Nephron (organoid): ENCODE data around the gene GALR2.
A peak's percentile ranks its signal among the peaks of the same experiment; 100 is the strongest.

Experiments used
- H3K27ac Mint-ChIP-seq, 3 experiments: 2 replicates each; pipeline ENCODE4 v1.8.0; 2020; ENCODE audit warnings: mixed read lengths in 3 of 3, mild to moderate bottlenecking in 2 of 3, moderate library complexity in 1 of 3
- H3K27me3 Mint-ChIP-seq: 2 replicates; pipeline ENCODE4 v1.8.0; 2021; ENCODE audit warnings: low read depth, mild to moderate bottlenecking, moderate library complexity, mixed read lengths
- H3K36me3 Mint-ChIP-seq: 2 replicates; pipeline ENCODE4 v1.8.0; 2020; ENCODE audit warnings: low read depth, mixed read lengths
- H3K4me1 Mint-ChIP-seq: 2 replicates; pipeline ENCODE4 v1.8.0; 2020; ENCODE audit warnings: mixed read lengths
- H3K4me3 Mint-ChIP-seq, 3 experiments: 2 replicates each; pipeline ENCODE4 v1.8.0; 2020; ENCODE audit warnings: mild to moderate bottlenecking in 3 of 3, mixed read lengths in 3 of 3, moderate library complexity in 2 of 3
- H3K9me3 Mint-ChIP-seq: 2 replicates; pipeline ENCODE4 v1.8.0; 2020; ENCODE audit warnings: mixed read lengths
- CTCF ChIP-seq, 3 experiments: fragments of 200-600 bp; sonication (generic); IDR thresholded peaks; one replicate each; pipeline ENCODE4 v1.5.0; 2021; ENCODE audit warnings: antibody characterized with exemption in 3 of 3; ENCODE audit not compliant: unreplicated experiment in 3 of 3

Gene GALR2

DNA sequence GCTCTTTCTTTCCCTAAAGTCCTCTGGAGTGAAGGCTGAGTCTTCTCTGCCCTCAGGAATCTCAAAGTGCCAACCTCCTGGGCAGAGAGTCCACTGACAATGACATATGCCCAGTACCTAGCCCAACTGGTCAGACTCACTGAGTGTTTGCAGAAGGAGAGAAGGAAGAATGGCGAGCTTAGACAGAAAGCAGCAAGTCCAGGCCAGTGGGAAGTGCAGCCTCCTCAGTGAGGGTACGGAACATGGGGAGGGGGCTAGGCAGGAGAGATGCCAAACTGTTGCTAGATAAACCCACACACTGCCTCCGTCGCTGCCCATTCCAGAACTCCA is 28.3 kb downstream of the GALR2 start:
- H3K36me3 Mint-ChIP-seq = peaks cover 33% of the 10 kb centered on the region
- no peak for TF ChIP-seq CTCF (IDR thresholded peaks at IDR 0.05; ENCODE audit: unreplicated experiment in 3 of 3)
- H3K27ac Mint-ChIP-seq = peak overlapping the region; percentile 99 to 100 (median 99)
- no peaks in the 10 kb centered on the region for H3K9me3 Mint-ChIP-seq
- H3K4me1 Mint-ChIP-seq = peaks cover 24% of the 10 kb centered on the region
- peak overlapping the region; percentile 94 to 95 (median 95) for H3K4me3 Mint-ChIP-seq
- H3K27me3 Mint-ChIP-seq = peaks cover 4% of the 10 kb centered on the region

DNA sequence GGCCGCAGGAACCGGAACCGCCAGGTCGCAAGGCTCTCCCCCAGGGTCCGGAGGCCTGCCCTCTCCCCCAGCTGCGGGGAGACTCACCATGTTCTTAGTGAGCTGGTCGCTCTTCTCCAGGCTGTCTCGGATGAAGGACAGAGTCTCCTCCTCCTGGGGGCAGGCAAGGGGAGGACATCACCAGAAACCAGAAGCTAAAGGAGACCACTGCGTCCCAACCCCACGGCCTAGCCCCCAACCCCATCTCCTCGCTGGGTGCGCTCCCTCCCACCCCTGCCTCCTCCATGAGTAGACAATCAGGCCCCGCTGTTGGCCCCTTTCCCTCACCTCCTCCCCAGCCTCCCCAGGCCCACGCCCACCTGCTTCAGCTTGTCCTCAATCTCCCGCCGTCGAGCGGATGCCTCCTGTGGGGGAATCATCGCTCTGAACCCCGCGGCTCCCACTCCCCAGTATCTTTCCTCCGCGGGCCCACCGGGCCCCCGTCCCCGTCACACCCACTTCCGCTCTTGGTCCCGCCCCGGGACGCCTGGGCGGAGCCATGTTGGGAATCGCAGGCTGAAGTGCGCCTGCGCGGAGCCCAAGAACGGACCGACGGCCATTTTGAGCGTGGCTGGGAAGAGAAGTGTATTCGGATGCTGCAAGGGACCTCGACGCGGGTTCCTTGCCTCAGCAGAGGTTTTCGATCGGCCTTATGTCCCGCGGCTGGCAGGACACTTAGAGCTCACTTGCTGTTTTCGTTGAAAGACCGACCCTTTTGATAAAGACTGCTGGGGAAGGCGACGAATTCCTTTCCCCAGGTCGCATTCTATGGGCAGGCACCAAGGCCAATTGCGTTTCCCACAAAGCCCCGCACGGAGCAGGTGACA is 28.9 kb downstream of the GALR2 start, which contains the start of gene EXOC7:
Gene EXOC7 (minus strand): TSS at position 514 of the 866 bp plus-strand sequence. CDS start 95 bp downstream, at position 419.
- H3K9me3 Mint-ChIP-seq = no peaks in the 10 kb centered on the region
- peaks cover 24% of the 10 kb centered on the region for H3K4me1 Mint-ChIP-seq
- peaks cover 4% of the 10 kb centered on the region for H3K27me3 Mint-ChIP-seq
- peak within 1 kb of the TSS; percentile 99 to 100 (median 99) for H3K27ac Mint-ChIP-seq
- H3K36me3 Mint-ChIP-seq = peaks cover 28% of the 10 kb centered on the region
- TF ChIP-seq CTCF (IDR thresholded peaks at IDR 0.05; ENCODE audit: unreplicated experiment in 3 of 3) = no peak
- peak within 1 kb of the TSS; percentile 94 to 95 (median 95) for H3K4me3 Mint-ChIP-seq

DNA sequence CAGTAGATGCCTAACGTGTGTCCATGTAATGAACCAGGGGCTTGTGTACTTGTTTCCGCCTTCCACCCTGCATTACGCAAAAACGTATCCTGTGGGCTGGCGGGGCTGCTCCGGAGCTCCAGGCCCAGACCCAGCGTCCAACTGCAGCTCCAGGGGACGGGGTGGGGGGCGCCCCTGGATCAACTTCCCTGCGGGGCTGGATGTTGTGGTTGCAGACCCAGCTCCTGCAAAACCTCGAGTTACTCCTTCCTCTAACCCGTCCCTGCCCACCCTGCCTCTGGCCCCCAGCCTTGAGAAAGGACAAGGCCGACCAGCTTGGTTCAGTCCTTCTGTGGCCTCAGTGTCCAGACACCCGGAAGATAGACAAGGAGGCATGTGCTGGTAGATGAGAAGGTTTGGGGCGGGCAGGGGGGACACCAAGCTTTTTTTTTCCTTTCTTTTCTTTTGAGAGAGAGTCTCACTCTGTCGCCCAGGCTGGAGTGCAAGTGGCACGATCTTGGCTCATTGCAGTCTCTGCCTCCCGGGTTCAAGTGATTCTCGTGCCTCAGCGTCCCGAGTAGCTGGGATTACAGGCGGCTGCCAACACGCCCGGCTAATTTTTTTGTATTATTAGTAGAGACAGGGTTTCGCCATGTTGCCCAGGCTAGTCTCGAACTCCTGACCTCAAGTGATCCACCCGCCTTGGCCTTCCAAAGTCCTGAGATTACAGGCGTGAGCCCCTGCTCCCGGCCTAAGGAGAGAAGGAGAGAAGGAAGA is 29.7 kb downstream of the GALR2 start:
- peaks cover 21% of the 10 kb centered on the region for H3K36me3 Mint-ChIP-seq
- H3K27me3 Mint-ChIP-seq = peaks cover 4% of the 10 kb centered on the region
- H3K4me3 Mint-ChIP-seq = peak overlapping the region; percentile 94 to 95 (median 95)
- no peak for TF ChIP-seq CTCF (IDR thresholded peaks at IDR 0.05; ENCODE audit: unreplicated experiment in 3 of 3)
- H3K4me1 Mint-ChIP-seq = peaks cover 24% of the 10 kb centered on the region
- H3K9me3 Mint-ChIP-seq = no peaks in the 10 kb centered on the region
- H3K27ac Mint-ChIP-seq = peak overlapping the region; percentile 99 to 100 (median 99)

- no peak for TF ChIP-seq CTCF (IDR thresholded peaks at IDR 0.05; ENCODE audit: unreplicated experiment in 3 of 3)
- H3K27me3 Mint-ChIP-seq = peaks cover 4% of the 10 kb centered on the region
- peak overlapping the region; percentile 62 to 95 (median 65) for H3K4me3 Mint-ChIP-seq
- H3K9me3 Mint-ChIP-seq = no peaks in the 10 kb centered on the region
- peaks cover 24% of the 10 kb centered on the region for H3K4me1 Mint-ChIP-seq
- peak overlapping the region; percentile 50 to 68 (median 59) for H3K27ac Mint-ChIP-seq
- H3K36me3 Mint-ChIP-seq = peaks cover 15% of the 10 kb centered on the region
Measured at GRCh38 chr17:76104896-76105231, 30.3 kb downstream of the GALR2 start.

GRCh38 chr17:76106703-76107102 is 32.1 kb downstream of the GALR2 start:
- Mint-ChIP-seq H3K9me3 (no peaks in the 10 kb centered on the region), H3K4me1 (peaks cover 24% of the 10 kb centered on the region), H3K27ac (peak overlapping the region; percentile 77 to 97 (median 93)), H3K36me3 (peaks cover 4% of the 10 kb centered on the region), H3K27me3 (peaks cover 4% of the 10 kb centered on the region), H3K4me3 (peak overlapping the region in 2 of 3 experiments; percentile 8 to 87)
- TF ChIP-seq CTCF (IDR thresholded peaks at IDR 0.05; ENCODE audit: unreplicated experiment in 3 of 3) = no peak
